H1 (cell line): ENCODE measurements around the gene PRAME. TPM values are rescaled to one million over a fixed set of nuclear protein-coding genes. Genes with fewer than 3 reads are reported as not detected.

Experiments used
- CTCF ChIA-PET: fragments of 300-600 bp; sonication (Branson Sonifier 250); formaldehyde crosslinking; loops from one replicate; lab custom pipeline; 2021; ENCODE audit not compliant: partially characterized antibody; lab: Charles Lee
- POLR2A ChIA-PET: fragments of 300-600 bp; sonication (Branson Sonifier 250); formaldehyde crosslinking; loops from one replicate; lab custom pipeline; 2021; ENCODE audit warnings: inconsistent platforms; ENCODE audit not compliant: partially characterized antibody; lab: Charles Lee
- DNase-seq, 2 experiments: peaks; one replicate each; pipeline versions ENCODE4 v3.0.0 to v3.0.0-alpha.2; 2010 to 2022; ENCODE audit warnings: low spot score in 2 of 2, low read depth in 1 of 2, mixed read lengths in 1 of 2
- FAIRE-seq: peaks from 2 replicates; lab custom pipeline; 2011; peaks lifted over from hg19 to GRCh38; lab: Jason Lieb, UNC
- H2AFZ ChIP-seq: 2 replicates; pipeline ENCODE4 v1.8.1; 2012; ENCODE audit warnings: low read length, inconsistent platforms
- H2AK5ac ChIP-seq: 2 replicates; pipeline ENCODE4 v1.6.1; 2013; ENCODE audit warnings: low read depth, low read length
- H2BK120ac ChIP-seq: replicated peaks from 2 replicates; pipeline ENCODE3; 2013; ENCODE audit warnings: low read depth, low read length, inconsistent platforms
- H2BK12ac ChIP-seq: 2 replicates; pipeline ENCODE4 v1.6.1; 2013; ENCODE audit warnings: low read depth, low read length
- H2BK15ac ChIP-seq: 2 replicates; pipeline ENCODE4 v1.6.1; 2013; ENCODE audit warnings: low read length
- H2BK20ac ChIP-seq: 2 replicates; pipeline ENCODE4 v1.6.1; 2013; ENCODE audit warnings: low read length
- H2BK5ac ChIP-seq: 2 replicates; pipeline ENCODE4 v1.6.1; 2013; ENCODE audit warnings: low read depth, low read length
- H3K14ac ChIP-seq: 2 replicates; pipeline ENCODE4 v1.6.1; 2013; ENCODE audit warnings: inconsistent platforms; ENCODE audit not compliant: insufficient read length
- H3K18ac ChIP-seq: 2 replicates; pipeline ENCODE4 v1.6.1; 2013; ENCODE audit warnings: low read length; ENCODE audit errors: extremely low read depth
- H3K23ac ChIP-seq: 2 replicates; pipeline ENCODE4 v1.6.1; 2013; ENCODE audit warnings: inconsistent platforms; ENCODE audit not compliant: insufficient read length
- H3K23me2 ChIP-seq: 2 replicates; pipeline ENCODE4 v1.6.1; 2013; ENCODE audit warnings: low read depth, low read length
- H3K27ac ChIP-seq: 2 replicates; pipeline ENCODE4 v1.6.1; 2011; ENCODE audit warnings: low read depth, low read length, inconsistent platforms
- H3K27me3 ChIP-seq, 4 experiments: replicated peaks in 1 of 4; 1 replicate in 1 of 4; 2 replicates in 3 of 4; pipeline versions ENCODE4 v1.6.1 to v1.8.1; 2011 to 2013; ENCODE audit warnings: low read length in 3 of 4, mild to moderate bottlenecking in 3 of 4, inconsistent platforms in 2 of 4, mixed read lengths in 2 of 4, moderate library complexity in 1 of 4; ENCODE audit not compliant: control insufficient read depth in 3 of 4, insufficient read depth in 3 of 4; ENCODE audit errors: extremely low read depth in 1 of 4
- H3K36me3 ChIP-seq, 4 experiments: 2 replicates each; pipeline versions ENCODE4 v1.6.1 to v1.8.1; 2011 to 2013; ENCODE audit warnings: mild to moderate bottlenecking in 4 of 4, low read length in 3 of 4, moderate library complexity in 2 of 4, control low read depth in 1 of 4, inconsistent platforms in 1 of 4; ENCODE audit not compliant: insufficient read depth in 4 of 4, control insufficient read depth in 2 of 4
- H3K4ac ChIP-seq: replicated peaks from 2 replicates; pipeline ENCODE3; 2013; ENCODE audit warnings: low read length, low read depth, mixed read lengths, inconsistent platforms; ENCODE audit not compliant: insufficient read length
- H3K4me1 ChIP-seq, 4 experiments: replicated peaks in 1 of 4; 1 replicate in 1 of 4; 2 replicates in 3 of 4; pipeline versions ENCODE4 v1.6.1 to v1.8.1; 2011 to 2013; ENCODE audit warnings: low read length in 3 of 4, inconsistent platforms in 2 of 4, mixed read lengths in 1 of 4; ENCODE audit not compliant: insufficient read depth in 4 of 4, control insufficient read depth in 3 of 4
- H3K4me2 ChIP-seq, 2 experiments: 2 replicates each; pipeline versions ENCODE4 v1.6.1 to v1.8.1; 2011 to 2013; ENCODE audit warnings: low read depth in 2 of 2, low read length in 2 of 2, control low read depth in 1 of 2, inconsistent platforms in 1 of 2, mild to moderate bottlenecking in 1 of 2; ENCODE audit not compliant: insufficient read depth in 1 of 2
- H3K4me3 ChIP-seq, 4 experiments: fragments of 200-600, 300-600 bp in 1 of 4; sonication (generic), shearing (Covaris generic), sonication (Bioruptor Twin) in 1 of 4; 2 replicates each; pipeline versions ENCODE4 v1.5.1 to v1.8.1; 2011 to 2016; ENCODE audit warnings: low read length in 4 of 4, low read depth in 3 of 4, control low read depth in 2 of 4, inconsistent platforms in 2 of 4, mild to moderate bottlenecking in 2 of 4, mixed read lengths in 1 of 4, moderate library complexity in 1 of 4; ENCODE audit not compliant: insufficient read depth in 2 of 4; ENCODE audit errors: extremely low read depth in 1 of 4
- H3K56ac ChIP-seq: replicated peaks from 2 replicates; pipeline ENCODE3; 2013; ENCODE audit warnings: low read depth, mild to moderate bottlenecking, mixed read lengths, low read length, inconsistent platforms; ENCODE audit not compliant: insufficient read length
- H3K79me1 ChIP-seq: 2 replicates; pipeline ENCODE4 v1.6.1; 2013; ENCODE audit warnings: low read depth, low read length, control low read depth
- H3K79me2 ChIP-seq, 2 experiments: 2 replicates each; pipeline versions ENCODE4 v1.6.1 to v1.8.1; 2012 to 2013; ENCODE audit warnings: low read length in 2 of 2, mild to moderate bottlenecking in 2 of 2, inconsistent platforms in 1 of 2; ENCODE audit not compliant: insufficient read depth in 2 of 2, control insufficient read depth in 1 of 2
- H3K9ac ChIP-seq, 4 experiments: replicated peaks in 1 of 4; 1 replicate in 1 of 4; 2 replicates in 3 of 4; pipeline versions ENCODE4 v1.6.1 to v1.8.1; 2011 to 2013; ENCODE audit warnings: low read depth in 3 of 4, low read length in 3 of 4, control low read depth in 2 of 4, mild to moderate bottlenecking in 2 of 4, moderate library complexity in 2 of 4, inconsistent platforms in 1 of 4; ENCODE audit errors: extremely low read depth in 1 of 4
- H3K9me3 ChIP-seq, 2 experiments: 2 replicates each; pipeline versions ENCODE4 v1.6.1 to v1.8.1; 2012 to 2013; ENCODE audit warnings: mild to moderate bottlenecking in 2 of 2, moderate library complexity in 2 of 2, control low read depth in 1 of 2, inconsistent platforms in 1 of 2, low read depth in 1 of 2, low read length in 1 of 2, mixed read lengths in 1 of 2; ENCODE audit not compliant: insufficient read depth in 2 of 2
- H4K20me1 ChIP-seq, 2 experiments: replicated peaks in 1 of 2; 2 replicates each; pipeline versions ENCODE3 to v1.8.1; 2011 to 2013; ENCODE audit warnings: inconsistent platforms in 2 of 2, low read length in 2 of 2, mild to moderate bottlenecking in 1 of 2; ENCODE audit not compliant: insufficient read depth in 2 of 2, control insufficient read depth in 1 of 2
- H4K5ac ChIP-seq: 2 replicates; pipeline ENCODE4 v1.6.1; 2013; ENCODE audit warnings: low read length, low read depth, mixed read lengths, inconsistent platforms; ENCODE audit not compliant: insufficient read length
- H4K8ac ChIP-seq: 2 replicates; pipeline ENCODE4 v1.8.0; 2013; ENCODE audit warnings: mild to moderate bottlenecking, moderate library complexity, low read length, inconsistent platforms; ENCODE audit not compliant: insufficient read depth; ENCODE audit errors: extremely low read depth
- H4K91ac ChIP-seq: replicated peaks from 2 replicates; pipeline ENCODE3; 2013; ENCODE audit warnings: low read length, mixed read lengths, inconsistent platforms; ENCODE audit not compliant: insufficient read length
- ATF2 ChIP-seq: IDR thresholded peaks from 2 replicates; pipeline ENCODE4 v1.6.1; 2012; ENCODE audit warnings: low read length, inconsistent platforms
- BACH1 ChIP-seq: IDR thresholded peaks from 2 replicates; pipeline ENCODE4 v1.6.1; 2012; ENCODE audit warnings: low read length, improper control_type of control experiment
- BCL11A ChIP-seq, 2 experiments: IDR thresholded peaks; one replicate each; pipeline ENCODE4 v1.6.1; 2011; ENCODE audit warnings: low read depth in 2 of 2, low read length in 2 of 2, mild to moderate bottlenecking in 2 of 2
- EP300 ChIP-seq, 2 experiments: IDR thresholded peaks; 1 replicate in 1 of 2; 2 replicates in 1 of 2; pipeline ENCODE4 v1.6.1; 2011 to 2012; ENCODE audit warnings: low read depth in 2 of 2, low read length in 2 of 2, mild to moderate bottlenecking in 2 of 2, borderline replicate concordance in 1 of 2, inconsistent platforms in 1 of 2, moderate library complexity in 1 of 2
- FOSL1 ChIP-seq: IDR thresholded peaks from 2 replicates; pipeline ENCODE4 v1.6.1; 2011; ENCODE audit warnings: mild to moderate bottlenecking, low read depth, low read length, moderate library complexity; ENCODE audit not compliant: insufficient read depth
- HDAC2 ChIP-seq, 2 experiments: fragments of 300-600 bp in 1 of 2; sonication (generic) in 1 of 2; IDR thresholded peaks; 2 replicates each; pipeline ENCODE4 v1.6.1; 2011 to 2012; ENCODE audit warnings: low read depth in 2 of 2, low read length in 2 of 2, mild to moderate bottlenecking in 2 of 2, moderate library complexity in 2 of 2, borderline replicate concordance in 1 of 2, inconsistent platforms in 1 of 2
- PHF8 ChIP-seq: fragments of 200-600 bp; sonication (generic); conservative IDR thresholded peaks from 2 replicates; pipeline ENCODE4 v1.7.1; 2012; ENCODE audit warnings: low read depth, mild to moderate bottlenecking, inconsistent platforms, low read length, moderate library complexity
- RAD21 ChIP-seq, 2 experiments: IDR thresholded peaks in 1 of 2; conservative IDR thresholded peaks in 1 of 2; 2 replicates each; pipeline ENCODE4 v1.6.1; 2011; ENCODE audit warnings: low read depth in 2 of 2, low read length in 2 of 2, improper control_type of control experiment in 1 of 2, inconsistent platforms in 1 of 2, mild to moderate bottlenecking in 1 of 2, moderate library complexity in 1 of 2
- RFX5 ChIP-seq: IDR thresholded peaks from 2 replicates; pipeline ENCODE4 v1.6.1; 2011; ENCODE audit warnings: low read depth, low read length, improper control_type of control experiment, borderline replicate concordance
- TCF12 ChIP-seq: IDR thresholded peaks from 2 replicates; pipeline ENCODE4 v1.6.1; 2011; ENCODE audit warnings: low read depth, mild to moderate bottlenecking, low read length
- YY1 ChIP-seq: IDR thresholded peaks from 2 replicates; pipeline ENCODE4 v1.6.1; 2011; ENCODE audit warnings: low read depth, mild to moderate bottlenecking, low read length
- WGBS, 2 experiments: shearing (Covaris generic) in 1 of 2; methylation state at CpG; one replicate each; pipeline versions ENCODE4 v1.1.6 to v1.1.7; 2013 to 2015; ENCODE audit warnings: low lambda C conversion rate in 2 of 2, mixed read lengths in 2 of 2, inconsistent platforms in 1 of 2, low coverage in 1 of 2, missing lambda C conversion rate in 1 of 2; ENCODE audit not compliant: insufficient replicate concordance in 2 of 2, insufficient coverage in 1 of 2, insufficient read length in 1 of 2; ENCODE audit errors: extremely low coverage in 1 of 2, missing lambda C conversion rate in 1 of 2; 5-methylcytosine and 5-hydroxymethylcytosine counted together
- polyA plus RNA-seq, 7 experiments: library from polyadenylated mRNA; depleted of rRNA in 3 of 7; stranded (reverse) in 5 of 7; unstranded in 2 of 7; fragments of >200 nt in 5 of 7; fragments of 200-250 nt in 2 of 7; gene quantifications; 1 replicate in 5 of 7; 2 replicates in 1 of 7; 4 replicates in 1 of 7; pipeline versions ENCODE4 v1.2.1 to v1.2.3, GENCODE V29; 2011 to 2013; ENCODE audit warnings: missing spikeins in 2 of 7, mixed read lengths in 2 of 7
- total RNA-seq: library from RNA; stranded (reverse); fragmentation: NEBNext Ultra II Directional; extraction: Animal tissue kit (Norgen Biotek cat#: 25700); gene quantifications from 2 replicates; pipeline ENCODE4 v1.2.1, GENCODE V29; 2021
- TF ChIP-seq, protein P1 (sequence below): IDR thresholded peaks from 2 replicates; pipeline ENCODE4 v1.6.1; 2012; ENCODE audit warnings: inconsistent platforms

PRAME gene
- total and polyA plus RNA-seq, 2 of the 8 experiments (the other 6 are each of a cell fraction or from before 2014, with no cell fraction given) = 0.15 to 1.1 TPM

DNA sequence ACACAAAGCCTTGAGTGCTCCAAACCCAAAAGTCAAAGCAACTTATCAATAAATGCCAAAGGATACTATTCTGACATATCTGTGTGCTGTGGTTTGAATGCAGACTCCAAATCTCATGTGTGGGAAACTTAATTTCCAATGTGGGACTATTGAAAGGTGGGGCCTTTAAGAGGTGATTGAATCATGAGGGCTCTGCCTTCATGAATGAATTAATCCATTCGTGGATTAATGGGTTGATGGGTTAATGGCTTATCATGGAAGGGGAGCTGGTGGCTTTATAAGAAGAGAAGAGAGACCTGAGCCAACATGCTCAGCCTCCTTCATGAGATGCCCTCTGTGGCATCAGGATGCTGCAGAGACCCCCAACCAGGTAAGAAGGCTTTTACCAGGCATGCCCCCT is 22.1 kb downstream of the PRAME start:
- DNase-seq = no peak
- H2BK15ac ChIP-seq = no peak overlapping the region
- no peaks in the 10 kb centered on the region for H3K36me3 ChIP-seq
- peaks cover 3 to 32% of the 10 kb centered on the region in 2 experiments; a peak in 2 of 4 replicates for H3K9me3 ChIP-seq
- no peak overlapping the region for H3K9ac ChIP-seq
- H3K23ac ChIP-seq = no peak overlapping the region
- no peak overlapping the region for H3K4me3 ChIP-seq
- H4K20me1 ChIP-seq = no peaks in the 10 kb centered on the region
- no peak overlapping the region for H3K56ac ChIP-seq
- no peak overlapping the region for H3K14ac ChIP-seq
- no peak overlapping the region for H2AK5ac ChIP-seq
- H4K91ac ChIP-seq = no peak overlapping the region
- no peak overlapping the region for H2BK20ac ChIP-seq
- ChIA-PET POLR2A (no interaction called here), CTCF (no interaction called here)
- H4K5ac ChIP-seq = no peak overlapping the region
- H3K4ac ChIP-seq = no peak overlapping the region
- no peaks in the 10 kb centered on the region for H3K79me1 ChIP-seq
- H3K27ac ChIP-seq = no peak overlapping the region
- H2BK120ac ChIP-seq = no peak overlapping the region
- no peaks in the 10 kb centered on the region for H3K4me1 ChIP-seq
- no peak overlapping the region for H2AFZ ChIP-seq
- no peaks in the 10 kb centered on the region for H3K23me2 ChIP-seq
- no peak overlapping the region for H2BK12ac ChIP-seq
- no peak overlapping the region for H2BK5ac ChIP-seq
- WGBS, 2 experiments = 33% methylated on average over 1 of the region's 1 CpG; no CpG with 5 or more reads in 1 of the 2 experiments
- no peak for FAIRE-seq
- no peaks in the 10 kb centered on the region for H3K79me2 ChIP-seq
- H4K8ac ChIP-seq = no peak overlapping the region
- no peak overlapping the region for H3K4me2 ChIP-seq
- H3K18ac ChIP-seq = no peak overlapping the region
- peaks cover 11 to 31% (median 13%) of the 10 kb centered on the region in 4 experiments for H3K27me3 ChIP-seq
- TF ChIP-seq, protein P1, sequence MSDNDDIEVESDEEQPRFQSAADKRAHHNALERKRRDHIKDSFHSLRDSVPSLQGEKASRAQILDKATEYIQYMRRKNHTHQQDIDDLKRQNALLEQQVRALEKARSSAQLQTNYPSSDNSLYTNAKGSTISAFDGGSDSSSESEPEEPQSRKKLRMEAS = no peak
- no peak for TF ChIP-seq YY1
- no peak for TF ChIP-seq PHF8
- TF ChIP-seq BCL11A (IDR thresholded peaks at IDR 0.05; ENCODE audit: low read depth in 2 of 2, low read length in 2 of 2) = no peak
- TF ChIP-seq FOSL1 = no peak
- no peak for TF ChIP-seq RAD21 (IDR thresholded peaks at IDR 0.05 in 1 of 2, conservative IDR thresholded peaks at IDR 0.05 in 1 of 2; ENCODE audit: low read depth in 2 of 2, low read length in 2 of 2)
- no peak for TF ChIP-seq BACH1
- no peak for TF ChIP-seq EP300 (IDR thresholded peaks at IDR 0.05; ENCODE audit: borderline replicate concordance in 1 of 2, low read depth in 2 of 2, low read length in 2 of 2)
- no peak for TF ChIP-seq RFX5
- no peak for TF ChIP-seq ATF2
- TF ChIP-seq TCF12 = no peak
- TF ChIP-seq HDAC2 (IDR thresholded peaks at IDR 0.05; ENCODE audit: borderline replicate concordance in 1 of 2, low read depth in 2 of 2, low read length in 2 of 2) = no peak
